ENCODE data around the gene MBD3L2. TPM values are rescaled to one million over a fixed set of nuclear protein-coding genes. Genes with fewer than 3 reads are reported as not detected.

MBD3L2 gene
- total and polyA plus RNA-seq, 3 donors from 2014 or later, result not detected

DNA sequence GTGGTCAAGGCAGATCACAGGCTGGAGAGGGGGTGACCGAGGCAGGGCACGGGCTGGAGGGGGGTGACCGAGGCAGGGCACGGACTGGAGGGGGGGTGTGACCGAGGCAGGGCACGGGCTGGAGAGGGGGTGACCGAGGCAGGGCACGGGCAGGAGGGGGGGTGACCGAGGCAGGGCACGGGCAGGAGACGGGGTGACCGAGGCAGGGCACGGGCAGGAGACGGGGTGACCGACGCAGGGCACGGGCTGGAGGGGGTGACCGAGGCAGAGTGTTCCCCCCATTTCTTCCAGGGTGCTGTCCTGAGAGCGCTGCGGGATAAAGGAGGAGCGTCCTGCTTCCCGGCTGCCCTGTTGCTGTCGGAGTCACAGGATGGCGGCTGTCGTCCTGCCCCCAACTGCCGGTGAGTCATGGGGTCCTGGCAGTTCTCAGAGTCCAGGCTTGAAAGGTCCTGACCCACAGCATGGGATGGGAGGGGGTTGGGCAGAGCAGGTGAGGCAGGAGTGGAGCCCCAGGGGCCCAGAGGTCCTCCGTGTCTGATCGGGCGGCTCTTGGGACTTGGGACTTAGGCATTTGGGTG lies 25.7 kb downstream of the MBD3L2 start:
- peaks cover 4% of the 10 kb centered on the region for H3K4me1 ChIP-seq
- no peaks in the 10 kb centered on the region for H3K27me3 ChIP-seq
- TF ChIP-seq, protein P1, sequence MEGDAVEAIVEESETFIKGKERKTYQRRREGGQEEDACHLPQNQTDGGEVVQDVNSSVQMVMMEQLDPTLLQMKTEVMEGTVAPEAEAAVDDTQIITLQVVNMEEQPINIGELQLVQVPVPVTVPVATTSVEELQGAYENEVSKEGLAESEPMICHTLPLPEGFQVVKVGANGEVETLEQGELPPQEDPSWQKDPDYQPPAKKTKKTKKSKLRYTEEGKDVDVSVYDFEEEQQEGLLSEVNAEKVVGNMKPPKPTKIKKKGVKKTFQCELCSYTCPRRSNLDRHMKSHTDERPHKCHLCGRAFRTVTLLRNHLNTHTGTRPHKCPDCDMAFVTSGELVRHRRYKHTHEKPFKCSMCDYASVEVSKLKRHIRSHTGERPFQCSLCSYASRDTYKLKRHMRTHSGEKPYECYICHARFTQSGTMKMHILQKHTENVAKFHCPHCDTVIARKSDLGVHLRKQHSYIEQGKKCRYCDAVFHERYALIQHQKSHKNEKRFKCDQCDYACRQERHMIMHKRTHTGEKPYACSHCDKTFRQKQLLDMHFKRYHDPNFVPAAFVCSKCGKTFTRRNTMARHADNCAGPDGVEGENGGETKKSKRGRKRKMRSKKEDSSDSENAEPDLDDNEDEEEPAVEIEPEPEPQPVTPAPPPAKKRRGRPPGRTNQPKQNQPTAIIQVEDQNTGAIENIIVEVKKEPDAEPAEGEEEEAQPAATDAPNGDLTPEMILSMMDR (IDR thresholded peaks at IDR 0.05), result no peak
- no peak for TF ChIP-seq POLR2A (IDR thresholded peaks at IDR 0.05)
- H3K9me3 ChIP-seq, result no peaks in the 10 kb centered on the region
- H3K4me3 ChIP-seq, result no peak overlapping the region
- intact Hi-C loops (cut with DNase I; ENCODE audit: low total_unique reads), result no loop called here
- WGBS, 2 donors, result 93 to 98% methylated on average over 27 to 29 of the region's 29 CpGs
- no peak overlapping the region for H3K27ac ChIP-seq
- H3K36me3 ChIP-seq (ENCODE audit: low read depth, missing control alignments), result no peaks in the 10 kb centered on the region
- no peak for DNase-seq

- no peaks in the 10 kb centered on the region for H3K36me3 ChIP-seq (ENCODE audit: low read depth, missing control alignments)
- WGBS, 2 donors, result 91 to 98% methylated on average over 6 of the region's 6 CpGs
- no peak for DNase-seq
- H3K27me3 ChIP-seq, result no peaks in the 10 kb centered on the region
- no peaks in the 10 kb centered on the region for H3K9me3 ChIP-seq
- H3K4me1 ChIP-seq, result no peaks in the 10 kb centered on the region
- intact Hi-C loops (cut with DNase I; ENCODE audit: low total_unique reads), result no loop called here
- TF ChIP-seq, protein P1 (IDR thresholded peaks at IDR 0.05), result no peak
- no peak for TF ChIP-seq POLR2A (IDR thresholded peaks at IDR 0.05)
- H3K27ac ChIP-seq, result no peak overlapping the region
- no peak overlapping the region for H3K4me3 ChIP-seq
These were observed 27.0 kb downstream of the MBD3L2 start for GRCh38 chr19:7076151-7076550.

GRCh38 chr19:7078008-7078407 lies 28.9 kb downstream of the MBD3L2 start:
- WGBS, 2 donors, result 94 to 97% methylated on average over 2 of the region's 2 CpGs
- no peaks in the 10 kb centered on the region for H3K27me3 ChIP-seq
- intact Hi-C loops (cut with DNase I; ENCODE audit: low total_unique reads), result no loop called here
- no peaks in the 10 kb centered on the region for H3K36me3 ChIP-seq (ENCODE audit: low read depth, missing control alignments)
- DNase-seq, result no peak
- H3K4me3 ChIP-seq, result no peak overlapping the region
- H3K4me1 ChIP-seq, result no peaks in the 10 kb centered on the region
- H3K9me3 ChIP-seq, result no peaks in the 10 kb centered on the region
- no peak overlapping the region for H3K27ac ChIP-seq
- no peak for TF ChIP-seq POLR2A (IDR thresholded peaks at IDR 0.05)
- TF ChIP-seq, protein P1 (IDR thresholded peaks at IDR 0.05), result no peak

DNA sequence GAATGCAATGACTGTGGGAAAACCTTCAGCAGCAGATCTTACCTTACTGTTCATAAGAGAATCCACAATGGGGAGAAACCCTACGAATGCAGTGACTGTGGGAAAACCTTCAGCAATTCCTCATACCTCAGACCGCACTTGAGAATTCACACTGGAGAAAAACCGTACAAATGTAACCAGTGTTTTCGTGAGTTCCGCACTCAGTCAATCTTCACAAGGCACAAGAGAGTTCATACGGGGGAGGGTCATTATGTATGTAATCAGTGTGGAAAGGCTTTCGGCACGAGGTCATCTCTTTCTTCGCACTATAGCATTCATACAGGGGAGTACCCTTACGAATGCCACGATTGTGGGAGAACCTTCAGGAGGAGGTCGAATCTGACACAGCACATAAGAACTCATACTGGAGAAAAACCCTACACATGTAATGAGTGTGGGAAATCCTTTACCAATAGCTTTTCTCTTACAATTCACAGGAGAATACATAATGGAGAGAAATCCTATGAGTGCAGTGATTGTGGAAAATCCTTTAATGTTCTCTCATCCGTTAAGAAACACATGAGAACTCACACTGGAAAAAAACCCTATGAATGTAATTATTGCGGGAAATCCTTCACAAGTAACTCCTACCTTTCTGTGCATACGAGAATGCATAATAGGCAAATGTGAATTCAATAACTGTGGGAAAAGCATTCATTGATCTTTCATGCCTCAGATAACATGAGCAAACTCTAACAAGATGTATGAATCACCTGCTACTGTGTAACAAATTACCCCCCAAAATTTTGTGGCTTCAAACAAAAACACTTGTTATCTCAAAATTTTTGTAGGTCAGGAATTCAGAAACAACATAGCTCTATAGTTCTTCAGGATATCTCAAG lies 34.2 kb downstream of the MBD3L2 start:
- Histone ChIP-seq H3K4me1 (no peaks in the 10 kb centered on the region), H3K9me3 (peaks cover 2% of the 10 kb centered on the region), H3K27me3 (no peaks in the 10 kb centered on the region), H3K36me3 (ENCODE audit: low read depth, missing control alignments) (no peaks in the 10 kb centered on the region), H3K27ac (no peak overlapping the region), H3K4me3 (no peak overlapping the region)
- WGBS, 2 donors, result 91 to 98% methylated on average over 15 of the region's 15 CpGs
- TF ChIP-seq, protein P1 (IDR thresholded peaks at IDR 0.05), result no peak
- TF ChIP-seq POLR2A (IDR thresholded peaks at IDR 0.05), result no peak
- intact Hi-C loops (cut with DNase I; ENCODE audit: low total_unique reads), result no loop called here
- no peak for DNase-seq
